H1 (cell line): ENCODE measurements around the gene ARHGAP6. TPM values are rescaled to one million over a fixed set of nuclear protein-coding genes. Genes with fewer than 3 reads are reported as not detected.

Source experiments
- ATF3 ChIP-seq: IDR thresholded peaks from 2 replicates; pipeline ENCODE4 v1.6.1; 2011; ENCODE audit warnings: low read depth, mild to moderate bottlenecking, low read length; ENCODE audit not compliant: insufficient read depth
- HDAC2 ChIP-seq, 2 experiments: fragments of 300-600 bp in 1 of 2; sonication (generic) in 1 of 2; IDR thresholded peaks; 2 replicates each; pipeline ENCODE4 v1.6.1; 2011 to 2012; ENCODE audit warnings: low read depth in 2 of 2, low read length in 2 of 2, mild to moderate bottlenecking in 2 of 2, moderate library complexity in 2 of 2, borderline replicate concordance in 1 of 2, inconsistent platforms in 1 of 2
- NRF1 ChIP-seq: IDR thresholded peaks from 2 replicates; pipeline ENCODE4 v1.6.1; 2011; ENCODE audit warnings: mild to moderate bottlenecking, low read depth, low read length, improper control_type of control experiment
- POLR2A ChIP-seq, 2 experiments: IDR thresholded peaks; 1 replicate in 1 of 2; 2 replicates in 1 of 2; pipeline ENCODE4 v1.6.1; 2011; ENCODE audit warnings: low read depth in 2 of 2, low read length in 2 of 2, mild to moderate bottlenecking in 2 of 2; ENCODE audit errors: control extremely low read depth in 1 of 2
- RFX5 ChIP-seq: IDR thresholded peaks from 2 replicates; pipeline ENCODE4 v1.6.1; 2011; ENCODE audit warnings: low read depth, low read length, improper control_type of control experiment, borderline replicate concordance
- polyA plus RNA-seq, 7 experiments: library from polyadenylated mRNA; depleted of rRNA in 3 of 7; stranded (reverse) in 5 of 7; unstranded in 2 of 7; fragments of >200 nt in 5 of 7; fragments of 200-250 nt in 2 of 7; gene quantifications; 1 replicate in 5 of 7; 2 replicates in 1 of 7; 4 replicates in 1 of 7; pipeline versions ENCODE4 v1.2.1 to v1.2.3, GENCODE V29; 2011 to 2013; ENCODE audit warnings: missing spikeins in 2 of 7, mixed read lengths in 2 of 7
- total RNA-seq: library from RNA; stranded (reverse); fragmentation: NEBNext Ultra II Directional; extraction: Animal tissue kit (Norgen Biotek cat#: 25700); gene quantifications from 2 replicates; pipeline ENCODE4 v1.2.1, GENCODE V29; 2021

ARHGAP6 gene
- total and polyA plus RNA-seq, 2 of the 8 experiments (the other 6 are each of a cell fraction or from before 2014, with no cell fraction given), result 0.35 to 0.82 TPM

DNA sequence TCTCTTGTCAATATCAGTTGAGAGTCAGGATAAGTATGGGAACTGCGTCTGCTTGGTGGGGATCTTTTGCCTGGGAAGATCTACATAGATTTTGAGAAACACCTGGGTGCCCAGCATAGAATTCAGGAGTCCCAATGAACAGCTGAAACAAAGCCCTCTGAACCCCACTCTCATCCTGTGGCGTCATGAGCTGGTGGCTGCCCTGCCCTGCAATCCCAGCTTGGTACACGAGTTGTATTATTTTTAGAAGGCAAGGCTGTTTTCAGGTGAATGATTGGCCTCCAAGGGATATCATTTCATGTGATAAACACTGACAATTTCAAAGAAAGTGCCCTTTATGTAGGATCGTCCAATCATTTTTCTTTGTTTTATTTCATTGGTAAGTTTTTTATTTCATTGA, 493.8 kb downstream of the ARHGAP6 start (continued):
- no peak for TF ChIP-seq NRF1
- TF ChIP-seq ATF3, result no peak
- TF ChIP-seq POLR2A (IDR thresholded peaks at IDR 0.05; ENCODE audit: control extremely low read depth in 1 of 2, low read depth in 2 of 2, low read length in 2 of 2), result no peak
- no peak for TF ChIP-seq RFX5
- TF ChIP-seq HDAC2 (IDR thresholded peaks at IDR 0.05; ENCODE audit: borderline replicate concordance in 1 of 2, low read depth in 2 of 2, low read length in 2 of 2), result no peak
